ENCODE data around the gene PLLP. TPM values are rescaled to one million over a fixed set of nuclear protein-coding genes. Genes with fewer than 3 reads are reported as not detected.

PLLP gene
- total RNA-seq, 4 donors from 2014 or later = 4.4 to 13.5 (median 9.6) TPM

- whole genome bisulfite sequencing, 2 donors (ENCODE audit: low coverage in 1 of 2) = 49% methylated on average over 4 of the region's 4 CpGs; no CpG with 5 or more reads in 1 of the 2 donors
- TF ChIP-seq EP300 (IDR thresholded peaks at IDR 0.05; ENCODE audit: low read depth) = no peak
- no peak for TF ChIP-seq POLR2A (IDR thresholded peaks at IDR 0.05)
- no peak for TF ChIP-seq CTCF (IDR thresholded peaks at IDR 0.05)
- no peak for TF ChIP-seq POLR2AphosphoS5 (IDR thresholded peaks at IDR 0.05)
- no peak overlapping the region for H3K4me3 ChIP-seq
- intact Hi-C loops (cut with DNase I; ENCODE audit: low total_unique reads) (no loop called here), in situ Hi-C loops (cut with MboI; ENCODE audit: low pct_ligation_motif_present in 1 of 4, low pct_unique_long_range_greater_than_20kb in 1 of 4, low sequenced_read_pairs in 3 of 4) (no loop called here)
- no peaks in the 10 kb centered on the region for H3K36me3 ChIP-seq
- H3K9me3 ChIP-seq = no peaks in the 10 kb centered on the region
- peaks cover 0 to 14% (median 4%) of the 10 kb centered on the region in 4 donors for H3K4me1 ChIP-seq
- H3K27me3 ChIP-seq = no peaks in the 10 kb centered on the region
- no peak for DNase-seq
- H3K27ac ChIP-seq = no peak overlapping the region
Observed at GRCh38 chr16:57310801-57311200, 26.3 kb upstream of the PLLP start.

GRCh38 chr16:57308041-57308440 is 23.6 kb upstream of the PLLP start:
- no peaks in the 10 kb centered on the region for H3K27me3 ChIP-seq
- intact Hi-C loops (cut with DNase I; ENCODE audit: low total_unique reads) = no loop called here
- in situ Hi-C loops (cut with MboI; ENCODE audit: low pct_ligation_motif_present in 1 of 4, low pct_unique_long_range_greater_than_20kb in 1 of 4, low sequenced_read_pairs in 3 of 4) = loop anchor here (10.0 kb wide), 3 partner anchors 107 to 217 kb away; no protein-coding TSS in a partner anchor
- TF ChIP-seq EP300 (IDR thresholded peaks at IDR 0.05; ENCODE audit: low read depth) = no peak
- TF ChIP-seq POLR2AphosphoS5 (IDR thresholded peaks at IDR 0.05) = no peak
- TF ChIP-seq POLR2A (IDR thresholded peaks at IDR 0.05) = no peak
- no peaks in the 10 kb centered on the region for H3K36me3 ChIP-seq
- H3K4me1 ChIP-seq = peaks cover 0 to 20% (median 11%) of the 10 kb centered on the region in 4 donors
- no peak for DNase-seq
- H3K27ac ChIP-seq = no peak overlapping the region
- no peaks in the 10 kb centered on the region for H3K9me3 ChIP-seq
- H3K4me3 ChIP-seq = no peak overlapping the region
- WGBS, 2 donors (ENCODE audit: low coverage in 1 of 2) = 67 to 100% methylated on average over 2 to 5 of the region's 5 CpGs

- no peak for TF ChIP-seq POLR2A (IDR thresholded peaks at IDR 0.05)
- no peak for TF ChIP-seq CTCF (IDR thresholded peaks at IDR 0.05)
- TF ChIP-seq EP300 (IDR thresholded peaks at IDR 0.05; ENCODE audit: low read depth) = no peak
- TF ChIP-seq POLR2AphosphoS5 (IDR thresholded peaks at IDR 0.05) = no peak
- in situ Hi-C loops (cut with MboI; ENCODE audit: low pct_ligation_motif_present in 1 of 4, low pct_unique_long_range_greater_than_20kb in 1 of 4, low sequenced_read_pairs in 3 of 4) = loop anchor here (10.0 kb wide), 3 partner anchors 107 to 217 kb away; no protein-coding TSS in a partner anchor
- no peak overlapping the region for H3K4me3 ChIP-seq
- 83% methylated on average over 5 of the region's 5 CpGs; no CpG with 5 or more reads in 1 of the 2 donors for whole genome bisulfite sequencing, 2 donors (ENCODE audit: low coverage in 1 of 2)
- peaks cover 0 to 20% (median 11%) of the 10 kb centered on the region in 4 donors for H3K4me1 ChIP-seq
- no peaks in the 10 kb centered on the region for H3K27me3 ChIP-seq
- no peaks in the 10 kb centered on the region for H3K9me3 ChIP-seq
- intact Hi-C loops (cut with DNase I; ENCODE audit: low total_unique reads) = no loop called here
- H3K27ac ChIP-seq = no peak overlapping the region
- H3K36me3 ChIP-seq = no peaks in the 10 kb centered on the region
- no peak for DNase-seq
Observed at GRCh38 chr16:57307365-57307764, 22.9 kb upstream of the PLLP start.

GRCh38 chr16:57306676-57307341 is 22.3 kb upstream of the PLLP start:
- DNase-seq = no peak

More at GRCh38 chr16:57306676-57307341, 22.3 kb upstream of the PLLP start:
- no peak for TF ChIP-seq EP300 (IDR thresholded peaks at IDR 0.05; ENCODE audit: low read depth)
- no peak for TF ChIP-seq CTCF (IDR thresholded peaks at IDR 0.05)
- TF ChIP-seq POLR2AphosphoS5 (IDR thresholded peaks at IDR 0.05) = no peak
- TF ChIP-seq POLR2A (IDR thresholded peaks at IDR 0.05) = no peak
- H3K27ac ChIP-seq = no peak overlapping the region
- in situ Hi-C loops (cut with MboI; ENCODE audit: low pct_ligation_motif_present in 1 of 4, low pct_unique_long_range_greater_than_20kb in 1 of 4, low sequenced_read_pairs in 3 of 4) = loop anchor here (10.0 kb wide), 3 partner anchors 108 to 218 kb away; no protein-coding TSS in a partner anchor
- 84 to 91% methylated on average over 6 to 14 of the region's 14 CpGs for WGBS, 2 donors (ENCODE audit: low coverage in 1 of 2)
- no peaks in the 10 kb centered on the region for H3K9me3 ChIP-seq
- H3K4me1 ChIP-seq = peaks cover 0 to 20% (median 11%) of the 10 kb centered on the region in 4 donors
- H3K27me3 ChIP-seq = no peaks in the 10 kb centered on the region
- no peaks in the 10 kb centered on the region for H3K36me3 ChIP-seq
- no peak overlapping the region for H3K4me3 ChIP-seq
- intact Hi-C loops (cut with DNase I; ENCODE audit: low total_unique reads) = no loop called here
